ENCODE data around the gene CLCN2. TPM values are rescaled to one million over a fixed set of nuclear protein-coding genes. Genes with fewer than 3 reads are reported as not detected.
A peak's percentile ranks its signal among the peaks of the same experiment; 100 is the strongest.

CLCN2 gene
- total and polyA plus RNA-seq, 2 of the 4 experiments (the other 2 are of a cell fraction), result 2.9 to 5.8 TPM

GRCh38 chr3:184361932-184362667 lies 695 bp upstream of the CLCN2 start:
- no peaks in the 10 kb centered on the region for H3K27me3 ChIP-seq (ENCODE audit: control insufficient read depth, insufficient read depth, low read length)
- peak overlapping the region; percentile 46; the same call in 1 of the 2 replicates for H2BK120ac ChIP-seq (ENCODE audit: low read depth, low read length)
- CTCF ChIA-PET, result interaction anchor here (1.0 to 1.2 kb wide), 3 partner anchors 9 to 199 kb away, joined by 3 to 6 read pairs (median 3); partner anchors contain the start of gene EPHB3
- TF ChIP-seq NFE2L2 (IDR thresholded peaks at IDR 0.05; ENCODE audit: low read depth, low read length) (no peak), SMC3 (IDR thresholded peaks at IDR 0.05; ENCODE audit: low read depth, low read length) (no peak), MXI1 (IDR thresholded peaks at IDR 0.05; ENCODE audit: borderline replicate concordance, low read depth, low read length) (no peak), CHD1 (IDR thresholded peaks at IDR 0.05; ENCODE audit: low read depth, low read length) (0 out of 2 replicates have a peak, but pooled peaks have one; percentile 41), ELK1 (IDR thresholded peaks at IDR 0.05; ENCODE audit: borderline replicate concordance, low read depth, low read length) (no peak), RCOR1 (IDR thresholded peaks at IDR 0.05; ENCODE audit: insufficient replicate concordance, low read length) (no peak), CTCF (conservative IDR thresholded peaks at IDR 0.05; ENCODE audit: low read depth, low read length) (no peak), MAFK (IDR thresholded peaks at IDR 0.05; ENCODE audit: low read depth, low read length) (no peak), MAZ (IDR thresholded peaks at IDR 0.05; ENCODE audit: borderline replicate concordance, low read depth, low read length) (0 out of 2 replicates have a peak, but pooled peaks have one; percentile 13), FOS (IDR thresholded peaks at IDR 0.05; ENCODE audit: low read depth, low read length) (no peak), POLR2A (IDR thresholded peaks at IDR 0.05; ENCODE audit: low read depth, low read length) (no peak; the same call in 1 of the 2 replicates), BHLHE40 (IDR thresholded peaks at IDR 0.05; ENCODE audit: low read depth, low read length) (no peak)
- no TSS peak for BruUV-seq (replicated peaks)
- peak overlapping the region; percentile 92 for H3K23ac ChIP-seq (ENCODE audit: low read depth, low read length)
- WGBS, 2 experiments (ENCODE audit: extremely low coverage in 2 of 2, insufficient read length in 1 of 2), result 1% methylated on average over 11 of the region's 38 CpGs; no CpG with 5 or more reads in 1 of the 2 experiments
- peak overlapping the region; percentile 86 for H3K4ac ChIP-seq (ENCODE audit: low read depth, low read length)
- H3K14ac ChIP-seq (replicated peaks; ENCODE audit: low read depth, low read length), result peak overlapping the region; percentile 76
- H3K9me3 ChIP-seq (ENCODE audit: control insufficient read depth, insufficient read depth, low read length), result no peaks in the 10 kb centered on the region
- peaks cover 7% of the 10 kb centered on the region for H3K4me1 ChIP-seq (ENCODE audit: control insufficient read depth, insufficient read depth, low read length)
- peak overlapping the region; percentile 81 for H3K56ac ChIP-seq (ENCODE audit: extremely low read depth, insufficient read depth, low read length)
- peak overlapping the region; percentile 65 for H4K5ac ChIP-seq (ENCODE audit: low read depth, low read length)
- peak overlapping the region; percentile 96 for H2AK9ac ChIP-seq (replicated peaks; ENCODE audit: low read depth, low read length, poor library complexity)
- H2BK20ac ChIP-seq (ENCODE audit: low read depth, low read length), result no peak overlapping the region
- peaks cover 10% of the 10 kb centered on the region for H4K20me1 ChIP-seq (ENCODE audit: insufficient read depth, low read length)
- peak overlapping the region; percentile 56 for H3K4me3 ChIP-seq (ENCODE audit: insufficient read depth, low read depth, low read length)
- peak overlapping the region; percentile 89 for H3K9ac ChIP-seq (ENCODE audit: low read depth, low read length)
- intact Hi-C loops (cut with micrococcal nuclease) (loop anchor here (2.0 kb wide), 1 partner anchor 47 kb away; the partner anchor contains the start of gene EIF4G1), in situ Hi-C loops (cut with MboI; ENCODE audit: low sequenced_read_pairs) (no loop called here), dilution Hi-C loops (cut with HindIII; ENCODE audit: low sequenced_read_pairs, unreplicated experiment) (loop anchor here (25.0 kb wide), 1 partner anchor 175 kb away; no protein-coding TSS in a partner anchor)
- peaks cover 10% of the 10 kb centered on the region; the same call in 1 of the 2 replicates for H3K9me1 ChIP-seq (ENCODE audit: insufficient read depth, low read length)
- peak; percentile 38 for DNase-seq
- peaks cover 12% of the 10 kb centered on the region for H3K36me3 ChIP-seq (ENCODE audit: control insufficient read depth, insufficient read depth, low read length)
- peak overlapping the region; percentile 80 for H4K91ac ChIP-seq (ENCODE audit: insufficient read depth, low read depth, low read length)
- peak overlapping the region; percentile 7 to 74 for H4K8ac ChIP-seq (ENCODE audit: low read depth in 2 of 2, low read length in 2 of 2)
- H3K27ac ChIP-seq (ENCODE audit: insufficient read depth, low read length), result peak overlapping the region; percentile 95
- no peak overlapping the region; the same call in 2 of the 3 replicates for H2BK15ac ChIP-seq (ENCODE audit: low read depth, low read length)
- peak; percentile 15 for ATAC-seq (ENCODE audit: low read depth)
- H3K4me2 ChIP-seq (ENCODE audit: low read depth, low read length), result peak overlapping the region; percentile 95
- peak overlapping the region; percentile 85 for H2AK5ac ChIP-seq (ENCODE audit: low read depth, low read length)
- peak overlapping the region; percentile 91 for H2AFZ ChIP-seq (replicated peaks; ENCODE audit: low read length, poor library complexity)
- H3K18ac ChIP-seq (ENCODE audit: low read depth, low read length), result peak overlapping the region; percentile 61
- H2BK5ac ChIP-seq (ENCODE audit: low read depth, low read length, poor library complexity, severe bottlenecking), result peak overlapping the region; percentile 93
- POLR2A ChIA-PET (ENCODE audit: unreplicated experiment), result interaction anchor here (0.6 kb wide), 2 partner anchors 188 to 537 kb away, joined by 3 to 7 read pairs; no protein-coding TSS in a partner anchor
- H3K79me1 ChIP-seq (ENCODE audit: low read depth in 1 of 2, low read length in 2 of 2), result peaks cover 8 to 48% of the 10 kb centered on the region in 2 experiments

Data from IMR-90 (cell line).